ENCODE measurements around the gene RHOBTB1.
A peak's percentile ranks its signal among the peaks of the same experiment; 100 is the strongest.

The RHOBTB1 gene

DNA sequence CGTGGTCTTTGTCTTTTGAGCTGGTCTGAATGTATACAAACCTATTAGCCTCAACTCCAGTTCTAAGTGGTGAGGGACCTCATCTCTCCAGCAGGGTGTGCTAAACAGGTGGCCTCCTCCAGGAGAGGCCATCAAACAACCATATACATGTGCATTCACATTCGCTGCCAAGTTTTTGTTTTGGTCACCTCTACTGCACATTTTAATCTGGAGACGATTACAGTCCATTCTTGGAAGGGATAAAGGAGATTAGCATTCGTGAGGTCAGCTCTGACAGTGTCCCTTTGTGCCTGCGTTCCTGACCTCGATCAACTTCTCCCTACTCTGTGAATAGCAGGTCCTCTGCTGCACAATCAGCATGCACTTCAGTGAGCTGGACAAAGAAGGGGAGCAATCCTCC, 60.8 kb downstream of the RHOBTB1 start:
- TF ChIP-seq, protein P1, sequence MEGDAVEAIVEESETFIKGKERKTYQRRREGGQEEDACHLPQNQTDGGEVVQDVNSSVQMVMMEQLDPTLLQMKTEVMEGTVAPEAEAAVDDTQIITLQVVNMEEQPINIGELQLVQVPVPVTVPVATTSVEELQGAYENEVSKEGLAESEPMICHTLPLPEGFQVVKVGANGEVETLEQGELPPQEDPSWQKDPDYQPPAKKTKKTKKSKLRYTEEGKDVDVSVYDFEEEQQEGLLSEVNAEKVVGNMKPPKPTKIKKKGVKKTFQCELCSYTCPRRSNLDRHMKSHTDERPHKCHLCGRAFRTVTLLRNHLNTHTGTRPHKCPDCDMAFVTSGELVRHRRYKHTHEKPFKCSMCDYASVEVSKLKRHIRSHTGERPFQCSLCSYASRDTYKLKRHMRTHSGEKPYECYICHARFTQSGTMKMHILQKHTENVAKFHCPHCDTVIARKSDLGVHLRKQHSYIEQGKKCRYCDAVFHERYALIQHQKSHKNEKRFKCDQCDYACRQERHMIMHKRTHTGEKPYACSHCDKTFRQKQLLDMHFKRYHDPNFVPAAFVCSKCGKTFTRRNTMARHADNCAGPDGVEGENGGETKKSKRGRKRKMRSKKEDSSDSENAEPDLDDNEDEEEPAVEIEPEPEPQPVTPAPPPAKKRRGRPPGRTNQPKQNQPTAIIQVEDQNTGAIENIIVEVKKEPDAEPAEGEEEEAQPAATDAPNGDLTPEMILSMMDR (IDR thresholded peaks at IDR 0.05): no peak
- Histone ChIP-seq H3K27ac (no peak overlapping the region), H3K4me3 (no peak overlapping the region)
- DNase-seq (ENCODE audit: low spot score): no peak

DNA sequence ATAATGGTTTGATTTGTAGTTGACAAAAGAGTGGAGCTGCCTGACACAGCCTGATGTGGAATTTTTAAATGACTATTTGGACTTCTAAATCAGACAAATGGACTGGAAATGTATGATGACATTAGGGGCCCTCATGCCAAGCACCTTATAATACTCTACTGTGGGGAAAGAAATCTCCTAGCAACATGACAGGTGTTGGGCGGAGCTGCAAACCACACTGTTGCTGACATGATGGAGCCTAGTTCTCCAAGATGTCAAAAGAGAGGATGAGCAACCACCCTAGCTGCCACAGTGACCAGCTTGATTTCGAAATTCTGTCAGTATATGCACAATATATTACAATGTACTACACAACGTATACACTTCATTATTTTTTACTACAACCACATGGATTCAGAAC, 65.8 kb downstream of the RHOBTB1 start:
- no peak for DNase-seq (ENCODE audit: low spot score)
- TF ChIP-seq, protein P1 (IDR thresholded peaks at IDR 0.05): no peak
- H3K27ac ChIP-seq: no peak overlapping the region
- no peak overlapping the region for H3K4me3 ChIP-seq

DNA sequence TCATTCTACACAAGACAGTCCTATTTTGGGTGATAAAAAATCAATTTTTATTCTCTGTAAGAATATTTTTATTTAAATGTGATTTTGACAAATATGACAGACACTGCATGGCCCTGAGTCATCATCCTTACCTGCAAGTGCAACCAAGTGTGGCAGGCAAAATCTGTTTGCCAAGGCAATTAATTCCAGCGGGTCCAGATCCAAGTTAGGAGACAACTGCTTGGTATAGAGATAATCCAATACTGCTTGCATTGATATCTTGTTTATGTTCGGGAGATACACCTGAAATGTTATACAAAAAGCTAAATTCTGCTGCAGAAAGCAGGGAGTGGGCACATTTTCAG, 66.2 kb downstream of the RHOBTB1 start:
- no peak overlapping the region for H3K4me3 ChIP-seq
- H3K27ac ChIP-seq: no peak overlapping the region
- TF ChIP-seq, protein P1 (IDR thresholded peaks at IDR 0.05): no peak
- DNase-seq (ENCODE audit: low spot score): no peak

DNA sequence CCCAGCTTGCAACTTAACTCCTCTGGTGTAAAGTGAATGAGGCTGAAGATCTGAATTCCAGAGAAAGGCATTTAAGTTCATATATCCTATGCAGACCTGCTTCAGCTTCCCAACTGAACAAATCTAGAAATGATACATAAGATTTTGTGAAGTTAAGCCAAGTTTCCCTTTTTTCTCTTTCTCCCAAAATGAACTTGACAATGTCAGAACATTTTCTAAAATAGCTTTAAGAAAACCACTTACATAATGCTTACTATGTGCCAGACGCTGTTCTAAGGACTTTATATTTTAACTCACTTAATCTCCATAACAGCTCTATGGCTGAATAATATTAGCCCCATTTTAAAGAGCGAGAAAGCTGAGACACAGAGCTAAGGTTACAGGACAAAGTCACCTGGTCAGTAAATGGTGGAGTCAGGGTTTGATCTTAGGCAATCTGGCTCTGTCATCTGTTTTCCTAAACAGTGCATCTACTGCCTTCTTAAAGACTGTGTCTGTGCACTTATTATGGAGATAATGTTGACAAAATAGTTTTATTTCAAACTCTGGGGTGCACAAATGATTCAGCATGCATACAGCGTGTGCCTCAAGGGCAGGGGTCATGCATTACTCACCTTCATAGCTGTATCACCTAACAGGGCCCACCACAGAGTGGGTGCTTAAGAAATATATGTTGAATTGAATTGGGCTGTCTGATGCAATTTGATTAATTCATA, 66.8 kb downstream of the RHOBTB1 start:
- TF ChIP-seq, protein P1 (IDR thresholded peaks at IDR 0.05): no peak
- peak overlapping the region; percentile 18 to 36 for H3K27ac ChIP-seq
- H3K4me3 ChIP-seq: no peak overlapping the region
- DNase-seq (ENCODE audit: low spot score): no peak

DNA sequence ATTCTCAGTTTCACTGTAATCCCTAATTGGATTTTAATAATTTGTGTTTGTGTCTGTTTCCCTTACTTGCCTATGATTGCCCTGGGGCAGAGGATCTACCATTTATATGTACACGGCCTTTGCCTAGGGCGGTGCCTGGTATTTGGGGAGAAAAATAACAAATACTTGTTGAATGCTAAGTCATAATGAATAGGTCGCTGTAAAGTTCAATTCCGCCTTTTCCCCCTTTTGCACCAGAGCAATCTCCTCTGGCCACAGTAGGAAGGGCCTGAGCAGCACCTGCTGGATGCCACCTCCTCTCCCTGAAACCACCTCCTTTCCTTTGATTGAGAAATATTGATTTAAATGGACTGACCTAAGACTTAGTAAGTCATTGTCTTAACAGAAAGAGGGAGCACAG, 70.2 kb downstream of the RHOBTB1 start:
- TF ChIP-seq, protein P1 (IDR thresholded peaks at IDR 0.05): no peak
- Histone ChIP-seq H3K4me3 (no peak overlapping the region), H3K27ac (no peak overlapping the region)
- no peak for DNase-seq (ENCODE audit: low spot score)

DNA sequence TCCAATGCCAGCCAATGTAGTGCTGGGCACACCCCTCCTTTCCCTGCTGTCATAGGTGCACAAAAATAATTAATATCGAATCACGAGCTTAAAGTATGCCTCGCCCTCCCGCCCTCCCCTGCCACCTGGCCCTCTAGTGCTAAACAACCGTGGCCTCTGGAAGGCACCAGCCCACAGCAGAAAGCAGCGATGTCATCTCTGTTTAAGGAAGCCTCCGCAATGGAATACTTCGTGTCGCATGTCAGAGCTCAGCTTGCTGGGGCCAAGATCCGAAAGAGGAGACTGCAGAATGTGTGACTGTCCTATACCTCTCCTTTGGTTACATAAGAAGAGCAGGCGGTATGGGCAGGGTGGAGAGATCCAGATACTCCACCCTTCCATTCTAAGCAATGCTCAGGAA, 71.5 kb downstream of the RHOBTB1 start:
- TF ChIP-seq, protein P1 (IDR thresholded peaks at IDR 0.05): no peak
- Histone ChIP-seq H3K4me3 (no peak overlapping the region), H3K27ac (no peak overlapping the region)
- no peak for DNase-seq (ENCODE audit: low spot score)

DNA sequence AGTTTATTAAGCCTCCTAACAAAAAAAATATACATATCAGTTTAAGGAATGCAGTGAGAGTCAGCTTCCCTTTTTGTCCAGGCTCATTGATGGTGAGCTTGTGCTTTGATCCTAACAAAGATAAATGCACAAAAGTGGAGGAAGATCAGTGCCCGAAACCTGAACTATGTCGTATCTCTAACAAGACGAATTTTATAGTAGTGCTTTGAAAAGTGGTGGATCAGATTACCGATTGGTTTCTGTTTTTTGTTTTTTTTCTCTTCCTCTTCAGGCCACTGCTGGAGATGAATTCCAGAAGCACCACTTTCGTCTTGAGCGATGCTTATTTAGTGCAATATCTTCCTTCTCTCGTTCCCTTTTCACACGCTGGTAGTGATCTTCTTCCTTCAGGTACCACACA, 72.8 kb downstream of the RHOBTB1 start:
- DNase-seq (ENCODE audit: low spot score): no peak
- H3K4me3 ChIP-seq: no peak overlapping the region
- no peak overlapping the region for H3K27ac ChIP-seq
- TF ChIP-seq, protein P1 (IDR thresholded peaks at IDR 0.05): no peak
